Liver (tissue), 9 donors: ENCODE measurements around the gene PKP1. TPM values are rescaled to one million over a fixed set of nuclear protein-coding genes. Genes with fewer than 3 reads are reported as not detected.

Experiments used
- DNase-seq: peaks from one replicate; pipeline ENCODE4 v3.0.0-alpha.2; 2017; ENCODE audit warnings: low spot score
- H3K27ac ChIP-seq, 2 donors: one replicate each; pipeline ENCODE4 v1.7.0; 2013; ENCODE audit warnings: inconsistent platforms in 2 of 2, low read length in 2 of 2, control low read depth in 1 of 2, low read depth in 1 of 2, mild to moderate bottlenecking in 1 of 2
- H3K27me3 ChIP-seq, 4 donors: one replicate each; pipeline versions ENCODE4 v1.6.1 to v1.7.0; 2013; ENCODE audit warnings: low read length in 3 of 4, inconsistent platforms in 1 of 4, mild to moderate bottlenecking in 1 of 4, moderate library complexity in 1 of 4; ENCODE audit not compliant: control insufficient read depth in 4 of 4, insufficient read depth in 4 of 4
- H3K36me3 ChIP-seq, 4 donors: one replicate each; pipeline versions ENCODE4 v1.6.1 to v1.7.0; 2013; ENCODE audit warnings: low read length in 3 of 4, mild to moderate bottlenecking in 3 of 4, low read depth in 1 of 4, moderate library complexity in 1 of 4; ENCODE audit not compliant: control insufficient read depth in 4 of 4, insufficient read depth in 3 of 4
- H3K4me1 ChIP-seq, 4 donors: one replicate each; pipeline versions ENCODE4 v1.6.1 to v1.7.0; 2013; ENCODE audit warnings: low read length in 3 of 4, mild to moderate bottlenecking in 3 of 4, moderate library complexity in 1 of 4; ENCODE audit not compliant: control insufficient read depth in 4 of 4, insufficient read depth in 4 of 4
- H3K4me3 ChIP-seq, 3 donors: one replicate each; pipeline versions ENCODE4 v1.6.1 to v1.7.0; 2013; ENCODE audit warnings: low read length in 3 of 3, control low read depth in 1 of 3, low read depth in 1 of 3, mild to moderate bottlenecking in 1 of 3
- H3K9ac ChIP-seq, 2 donors: one replicate each; pipeline ENCODE4 v1.7.0; 2013; ENCODE audit warnings: low read length in 2 of 2, mild to moderate bottlenecking in 2 of 2, moderate library complexity in 2 of 2, control low read depth in 1 of 2, low read depth in 1 of 2
- H3K9me3 ChIP-seq, 4 donors: one replicate each; pipeline versions ENCODE4 v1.6.1 to v1.7.0; 2013; ENCODE audit warnings: low read length in 3 of 4; ENCODE audit not compliant: control insufficient read depth in 4 of 4
- ATF3 ChIP-seq: IDR thresholded peaks from 2 replicates; pipeline ENCODE4 v1.6.1; 2016; ENCODE audit warnings: antibody characterized with exemption
- CTCF ChIP-seq: fragments of 150-350 bp; IDR thresholded peaks from 2 replicates; pipeline ENCODE4 v1.5.1; 2017; ENCODE audit warnings: improper control_type of control experiment, low read depth, low read length; ENCODE audit not compliant: missing input control
- FOXA1 ChIP-seq: IDR thresholded peaks from 2 replicates; pipeline ENCODE4 v1.6.1; 2016; ENCODE audit warnings: antibody characterized with exemption
- FOXA2 ChIP-seq: IDR thresholded peaks from 2 replicates; pipeline ENCODE4 v1.6.1; 2016; ENCODE audit warnings: antibody characterized with exemption
- GABPA ChIP-seq, 2 donors: IDR thresholded peaks in 1 of 2; conservative IDR thresholded peaks in 1 of 2; 2 replicates each; pipeline ENCODE4 v1.6.1; 2016; ENCODE audit warnings: antibody characterized with exemption in 2 of 2, mild to moderate bottlenecking in 1 of 2, moderate library complexity in 1 of 2
- HNF4A ChIP-seq, 2 donors: conservative IDR thresholded peaks; 2 replicates each; pipeline ENCODE4 v1.6.1; 2016; ENCODE audit warnings: antibody characterized with exemption in 2 of 2, mild to moderate bottlenecking in 2 of 2
- HNF4G ChIP-seq: IDR thresholded peaks from 2 replicates; pipeline ENCODE4 v1.6.1; 2016; ENCODE audit warnings: antibody characterized with exemption
- JUND ChIP-seq, 2 donors: IDR thresholded peaks; 2 replicates each; pipeline ENCODE4 v1.6.1; 2016; ENCODE audit warnings: antibody characterized with exemption in 2 of 2
- NR2F2 ChIP-seq: IDR thresholded peaks from 2 replicates; pipeline ENCODE4 v1.6.1; 2016; ENCODE audit warnings: antibody characterized with exemption
- RAD21 ChIP-seq, 2 donors: IDR thresholded peaks; 2 replicates each; pipeline ENCODE4 v1.6.1; 2016; ENCODE audit warnings: antibody characterized with exemption in 2 of 2, mild to moderate bottlenecking in 2 of 2
- REST ChIP-seq: IDR thresholded peaks from 2 replicates; pipeline ENCODE4 v1.6.1; 2016; ENCODE audit warnings: antibody characterized with exemption, mild to moderate bottlenecking
- RXRA ChIP-seq, 2 donors: IDR thresholded peaks; 2 replicates each; pipeline ENCODE4 v1.6.1; 2017 to 2018; ENCODE audit warnings: antibody characterized with exemption in 2 of 2, mild to moderate bottlenecking in 1 of 2
- SP1 ChIP-seq: IDR thresholded peaks from 2 replicates; pipeline ENCODE4 v1.6.1; 2018; ENCODE audit warnings: antibody characterized with exemption, mild to moderate bottlenecking
- TAF1 ChIP-seq: conservative IDR thresholded peaks from 2 replicates; pipeline ENCODE4 v1.6.1; 2016; ENCODE audit warnings: antibody characterized with exemption, mild to moderate bottlenecking
- YY1 ChIP-seq: IDR thresholded peaks from 2 replicates; pipeline ENCODE4 v1.6.1; 2016; ENCODE audit warnings: antibody characterized with exemption, mild to moderate bottlenecking
- WGBS: extraction: QIAGEN DNeasy Blood & Tissue Kit; methylation state at CpG from one replicate; pipeline ENCODE4 v1.1.7; 2013; 5-methylcytosine and 5-hydroxymethylcytosine counted together
- polyA plus RNA-seq, 2 donors: library from polyadenylated mRNA; stranded (reverse) in 1 of 2; unstranded in 1 of 2; fragments of 200-250 nt in 1 of 2; fragments of >200 nt in 1 of 2; fragmentation: Nextera tagmentation in 1 of 2; extraction: Ambion mirVana in 1 of 2; gene quantifications; one replicate each; pipeline versions ENCODE4 v1.2.1 to v1.2.3, GENCODE V29; 2013 to 2015
- total RNA-seq, 2 donors: library from RNA; depleted of rRNA; stranded (reverse); fragments of >200 nt; gene quantifications; one replicate each; pipeline ENCODE4 v1.2.3, GENCODE V29; 2014
- donor health status: healthy.
- donor health status: healthy.
- donor health status: healthy.
- donor health status: healthy.
- donor health status: healthy.

The PKP1 gene
- total and polyA plus RNA-seq, 4 donors = 0.01 TPM; not detected in 3

GRCh38 chr1:201356236-201356635, 72.9 kb downstream of the PKP1 start:
- 90% methylated on average over 5 of the region's 5 CpGs for WGBS
- Histone ChIP-seq H3K4me3 (no peak overlapping the region), H3K36me3 (no peaks in the 10 kb centered on the region), H3K9me3 (no peaks in the 10 kb centered on the region), H3K27ac (no peak overlapping the region), H3K27me3 (peaks cover 0 to 2% (median 0%) of the 10 kb centered on the region in 4 donors), H3K4me1 (no peaks in the 10 kb centered on the region), H3K9ac (no peak overlapping the region)
- no peak for TF ChIP-seq FOXA2
- TF ChIP-seq SP1 = no peak
- TF ChIP-seq HNF4A (conservative IDR thresholded peaks at IDR 0.05) = no peak
- no peak for TF ChIP-seq FOXA1
- no peak for TF ChIP-seq NR2F2
- no peak for TF ChIP-seq REST
- no peak for TF ChIP-seq CTCF
- no peak for DNase-seq

GRCh38 chr1:201356701-201357100, 73.4 kb downstream of the PKP1 start:
- no peak for DNase-seq
- 85% methylated on average over 11 of the region's 11 CpGs for WGBS
- Histone ChIP-seq H3K4me3 (no peak overlapping the region), H3K27ac (no peak overlapping the region), H3K27me3 (peaks cover 0 to 2% (median 0%) of the 10 kb centered on the region in 4 donors), H3K9ac (no peak overlapping the region), H3K36me3 (no peaks in the 10 kb centered on the region), H3K4me1 (no peaks in the 10 kb centered on the region), H3K9me3 (no peaks in the 10 kb centered on the region)
- no peak for TF ChIP-seq YY1
- TF ChIP-seq HNF4A (conservative IDR thresholded peaks at IDR 0.05) = no peak
- TF ChIP-seq CTCF = no peak
- no peak for TF ChIP-seq FOXA2
- no peak for TF ChIP-seq JUND (IDR thresholded peaks at IDR 0.05)
- no peak for TF ChIP-seq GABPA (IDR thresholded peaks at IDR 0.05 in 1 of 2, conservative IDR thresholded peaks at IDR 0.05 in 1 of 2)

GRCh38 chr1:201357211-201357610, 73.9 kb downstream of the PKP1 start:
- no peak for DNase-seq
- H3K4me1 ChIP-seq = no peaks in the 10 kb centered on the region
- H3K9ac ChIP-seq = no peak overlapping the region
- no peak overlapping the region for H3K27ac ChIP-seq
- H3K27me3 ChIP-seq = peaks cover 0 to 2% (median 0%) of the 10 kb centered on the region in 4 donors
- H3K36me3 ChIP-seq = no peaks in the 10 kb centered on the region
- WGBS = 93% methylated on average over 8 of the region's 8 CpGs
- H3K4me3 ChIP-seq = no peak overlapping the region
- no peaks in the 10 kb centered on the region for H3K9me3 ChIP-seq
- no peak for TF ChIP-seq NR2F2
- TF ChIP-seq CTCF = no peak
- TF ChIP-seq RAD21 (IDR thresholded peaks at IDR 0.05) = no peak
- no peak for TF ChIP-seq YY1
- no peak for TF ChIP-seq TAF1
- TF ChIP-seq ATF3 = no peak
- TF ChIP-seq HNF4G = no peak
- no peak for TF ChIP-seq FOXA1
- no peak for TF ChIP-seq JUND (IDR thresholded peaks at IDR 0.05)
- no peak for TF ChIP-seq RXRA (IDR thresholded peaks at IDR 0.05)
